HG03378 (cell line): ENCODE measurements around the gene S100A16.

Experiments used
- ATAC-seq: cut with Tn5 transposase; IDR thresholded peaks from one replicate; pipeline ENCODE4 v1.9.1; 2021; ENCODE audit warnings: mild to moderate bottlenecking, moderate library complexity; ENCODE audit not compliant: unreplicated experiment

Gene S100A16

DNA sequence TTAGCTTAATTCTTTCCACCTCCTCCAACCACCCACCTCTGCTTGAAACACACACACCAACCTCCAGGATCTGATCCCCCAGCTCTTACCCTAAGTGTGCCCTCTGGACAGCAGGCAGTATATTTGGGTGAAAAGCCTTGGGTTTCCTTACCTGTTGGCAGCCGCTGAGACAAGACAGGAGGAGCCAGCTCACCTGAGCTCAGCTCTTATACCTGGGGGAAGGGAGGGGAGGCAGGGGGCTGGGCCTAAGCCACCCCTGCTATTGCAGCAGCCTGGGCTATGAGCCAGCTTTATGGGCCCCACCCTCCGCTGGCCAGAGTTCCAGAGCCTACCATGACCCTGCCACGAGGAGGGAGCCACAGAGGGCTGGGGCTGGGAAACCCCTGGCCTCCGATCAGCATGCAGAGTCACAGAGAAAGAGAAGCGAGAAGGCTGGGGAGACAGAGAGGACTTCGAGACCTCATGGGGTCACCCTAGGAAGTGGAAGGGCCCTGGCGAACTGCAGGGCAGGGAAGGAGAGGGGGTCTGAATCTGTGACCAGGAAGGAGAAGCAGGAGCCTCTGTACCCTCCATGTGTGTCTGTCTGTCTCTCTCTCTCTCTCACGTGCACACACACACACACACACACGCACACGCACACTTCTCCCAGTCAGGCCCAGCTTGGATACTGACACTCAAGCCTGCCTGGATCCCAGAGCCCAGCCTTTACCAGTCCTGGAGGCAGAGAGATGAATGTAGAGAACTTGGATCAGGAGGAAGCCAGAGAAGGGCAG is 3.4 kb upstream of the S100A16 start, which contains the start of gene S100A14:
TSS of gene S100A14 (minus strand) at position 182 of the 773 bp plus-strand sequence. CDS start 467 bp downstream, outside the sequence.
- no peak for ATAC-seq

DNA sequence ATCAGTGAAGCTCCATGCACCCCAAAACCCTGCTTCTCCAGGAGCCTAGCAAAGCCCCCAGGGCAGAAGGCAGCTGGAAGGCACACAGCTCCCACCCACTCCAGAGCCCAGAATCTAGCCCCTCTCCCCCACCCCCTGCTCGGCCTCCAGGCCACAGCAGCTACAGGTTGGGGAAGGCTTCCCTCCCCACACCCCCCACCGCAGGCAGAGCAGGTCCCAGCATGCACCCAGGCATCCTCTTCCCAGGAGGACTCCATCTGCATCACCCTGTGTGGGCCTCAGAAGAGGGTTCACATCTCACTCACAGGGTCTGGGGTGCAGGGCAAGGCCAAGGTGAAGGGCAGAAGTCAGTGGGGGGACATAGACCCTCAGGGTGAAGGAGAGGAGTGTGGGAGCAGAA is 2.5 kb upstream of the S100A16 start:
- ATAC-seq: no peak

DNA sequence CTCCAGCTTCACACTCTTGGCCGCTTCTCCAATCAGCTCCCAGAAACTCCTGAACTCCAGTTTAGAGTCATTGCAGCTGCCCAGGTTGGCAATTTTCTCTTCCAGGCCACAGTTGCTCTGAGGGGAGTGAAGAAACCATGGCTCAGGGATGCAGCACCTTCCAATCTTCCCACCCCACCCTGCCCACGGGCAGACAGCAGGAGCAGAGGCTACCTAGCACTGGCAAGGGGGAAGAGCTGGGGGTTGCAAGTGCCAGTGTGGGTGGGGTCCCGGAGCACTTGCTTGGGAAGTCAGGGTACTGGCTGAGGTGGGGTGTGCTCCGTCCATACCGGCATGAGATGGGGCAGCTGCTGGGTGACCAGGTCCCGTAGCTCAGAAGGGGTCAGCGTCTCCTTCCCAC is 2.0 kb upstream of the S100A16 start:
- no peak for ATAC-seq

DNA sequence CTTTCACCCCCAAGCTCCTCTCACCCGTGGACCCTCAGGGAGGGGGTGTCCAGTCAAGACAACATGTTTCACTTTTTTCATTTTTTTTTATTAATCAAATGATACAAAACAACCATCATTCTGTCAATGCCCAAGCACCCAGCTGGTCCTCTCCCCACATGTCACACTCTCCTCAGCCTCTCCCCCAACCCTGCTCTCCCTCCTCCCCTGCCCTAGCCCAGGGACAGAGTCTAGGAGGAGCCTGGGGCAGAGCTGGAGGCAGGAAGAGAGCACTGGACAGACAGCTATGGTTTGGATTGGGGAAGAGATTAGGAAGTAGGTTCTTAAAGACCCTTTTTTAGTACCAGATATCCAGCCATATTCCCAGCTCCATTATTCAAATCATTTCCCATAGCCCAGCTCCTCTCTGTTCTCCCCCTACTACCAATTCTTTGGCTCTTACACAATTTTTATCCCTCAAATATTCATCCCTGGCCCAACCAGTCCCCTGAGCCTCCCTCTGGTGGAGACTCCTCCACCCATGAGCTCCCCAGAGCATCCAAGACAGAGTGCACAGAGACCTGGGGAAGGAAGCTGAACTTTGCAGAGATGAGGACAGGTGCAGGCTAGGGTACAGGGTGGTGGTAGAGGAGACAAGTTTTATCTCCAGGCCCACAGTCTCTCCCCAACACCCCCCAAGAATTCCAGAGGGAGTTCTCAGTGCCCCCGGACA is 1.4 kb upstream of the S100A16 start:
- no peak for ATAC-seq

DNA sequence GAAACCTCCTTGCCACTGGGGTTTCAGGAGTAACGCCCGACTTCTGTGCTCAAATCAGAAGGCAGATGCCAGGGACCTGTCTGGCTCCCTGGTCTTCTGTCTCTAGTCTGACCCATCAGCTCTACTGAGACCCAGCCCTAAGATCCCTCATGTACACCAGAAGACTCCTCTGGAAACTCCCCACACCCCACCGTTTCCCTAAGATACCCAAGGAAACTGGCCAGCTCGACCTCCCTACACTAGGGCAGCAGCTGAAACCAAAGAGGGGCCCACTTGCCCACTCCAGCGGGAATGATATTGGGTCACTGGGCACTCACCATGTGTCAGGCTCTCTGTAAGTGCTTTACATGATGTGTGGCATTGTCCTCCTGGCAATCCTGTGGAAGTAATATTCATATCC is 469 bp upstream of the S100A16 start:
- no peak for ATAC-seq

DNA sequence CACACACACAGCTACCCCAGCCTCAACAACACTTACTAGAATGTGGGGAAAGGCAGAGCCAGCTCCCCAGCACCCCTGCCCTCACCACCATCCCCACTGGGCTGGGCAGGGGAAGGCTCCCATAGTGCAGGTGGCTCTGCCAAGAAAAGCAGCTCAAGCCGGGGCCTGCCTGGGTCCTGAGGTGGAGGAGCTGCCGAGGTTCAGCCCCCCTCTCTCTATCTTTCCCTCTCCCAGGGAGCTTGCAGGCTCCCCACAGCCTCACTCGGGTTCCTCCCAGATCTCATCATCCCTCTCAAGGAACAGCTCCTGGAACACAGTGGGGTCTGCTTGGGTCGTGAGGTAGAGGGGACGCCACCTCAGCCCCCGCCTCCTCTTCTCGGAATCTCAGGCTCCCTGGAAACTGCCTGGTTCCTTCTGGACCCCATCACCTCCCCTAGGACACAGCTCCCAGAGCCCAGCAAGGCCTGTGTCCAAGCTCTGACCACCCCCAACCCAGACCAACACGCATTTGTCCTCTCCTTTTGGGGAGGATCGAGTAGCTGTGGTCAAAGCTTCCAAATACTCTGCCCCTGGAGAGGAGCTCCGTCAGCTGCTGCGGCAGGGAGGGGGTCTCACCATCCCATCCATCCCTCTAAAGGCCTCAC is 704 bp downstream of the S100A16 start:
- ATAC-seq: no peak

DNA sequence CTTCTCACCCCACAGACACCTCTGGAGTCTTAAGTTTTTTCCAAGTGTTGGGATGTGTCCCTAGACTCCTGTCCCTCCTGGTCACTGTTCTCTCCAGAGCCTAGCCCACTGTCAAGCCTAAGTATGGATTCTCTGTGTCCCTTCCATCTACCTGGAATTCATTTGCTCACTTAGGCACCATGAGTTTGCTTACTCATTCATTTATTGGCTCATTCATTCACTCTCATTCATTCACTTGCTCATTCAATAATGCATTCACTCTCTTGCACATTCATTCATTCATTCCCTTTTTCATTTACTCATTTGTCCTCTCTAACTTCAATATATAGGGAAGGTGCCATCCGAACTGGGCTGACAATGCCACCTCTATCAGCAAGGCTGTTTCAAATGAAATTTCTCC is 1.6 kb downstream of the S100A16 start:
- ATAC-seq: no peak

DNA sequence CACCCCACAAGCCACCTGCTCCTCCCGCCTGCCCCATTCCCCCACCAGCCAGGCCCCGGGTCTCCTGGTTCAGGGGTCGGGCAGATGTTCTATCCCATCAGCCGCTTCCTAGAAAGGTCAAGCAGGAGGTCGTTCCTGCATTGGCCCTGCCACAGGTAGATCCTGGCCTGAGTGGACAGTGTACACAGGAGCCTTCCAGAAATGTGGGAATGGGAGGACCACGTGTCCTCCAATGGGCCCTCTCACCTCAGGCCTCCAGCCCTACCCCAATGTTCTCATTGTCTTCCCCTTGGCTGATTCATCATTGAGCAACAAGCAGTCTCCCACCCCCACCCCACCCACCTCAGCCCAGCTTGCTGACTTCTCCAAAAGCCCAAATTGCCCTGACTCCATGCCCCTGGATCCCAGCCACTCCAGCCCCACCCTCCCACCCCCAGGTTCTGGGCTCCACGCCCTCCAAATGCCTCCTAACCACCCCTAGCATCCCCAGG is 2.1 kb downstream of the S100A16 start:
- ATAC-seq: no peak

DNA sequence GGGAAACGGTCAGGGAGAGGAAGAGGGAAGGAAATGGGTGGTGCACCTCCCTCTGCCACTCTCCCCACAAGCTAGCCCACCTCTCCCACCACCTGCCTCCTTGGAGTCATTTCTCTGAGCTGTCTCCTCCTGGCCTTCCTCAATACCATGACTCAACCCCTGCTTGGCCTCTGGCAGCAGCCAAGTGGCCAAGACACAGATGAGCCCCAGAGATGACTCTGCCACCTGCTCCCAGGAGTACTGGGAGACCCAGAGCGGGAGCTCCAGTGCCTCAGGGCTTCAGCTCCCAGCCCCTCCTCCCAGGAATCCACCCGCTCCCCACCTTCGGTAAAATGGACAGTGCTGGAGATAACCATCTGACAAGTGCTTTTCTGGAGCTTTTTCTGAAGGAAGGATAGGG is 2.6 kb downstream of the S100A16 start:
- ATAC-seq: no peak

DNA sequence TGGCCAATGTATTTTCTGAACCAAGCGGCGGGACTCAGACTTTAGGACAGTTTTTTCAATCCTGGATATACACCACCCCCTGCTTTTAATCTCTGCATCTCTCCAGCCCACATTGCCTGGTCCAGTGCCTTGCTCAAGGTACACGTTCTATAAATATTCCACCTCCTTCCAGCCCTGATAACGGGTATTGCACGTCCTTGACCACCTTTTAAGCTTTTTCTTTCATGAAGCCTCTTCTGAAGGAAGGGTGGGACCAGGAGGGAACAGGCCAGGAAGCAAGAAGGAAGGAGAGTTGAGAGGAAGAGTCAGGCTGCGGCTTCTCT is 3.4 kb downstream of the S100A16 start:
- ATAC-seq: no peak

DNA sequence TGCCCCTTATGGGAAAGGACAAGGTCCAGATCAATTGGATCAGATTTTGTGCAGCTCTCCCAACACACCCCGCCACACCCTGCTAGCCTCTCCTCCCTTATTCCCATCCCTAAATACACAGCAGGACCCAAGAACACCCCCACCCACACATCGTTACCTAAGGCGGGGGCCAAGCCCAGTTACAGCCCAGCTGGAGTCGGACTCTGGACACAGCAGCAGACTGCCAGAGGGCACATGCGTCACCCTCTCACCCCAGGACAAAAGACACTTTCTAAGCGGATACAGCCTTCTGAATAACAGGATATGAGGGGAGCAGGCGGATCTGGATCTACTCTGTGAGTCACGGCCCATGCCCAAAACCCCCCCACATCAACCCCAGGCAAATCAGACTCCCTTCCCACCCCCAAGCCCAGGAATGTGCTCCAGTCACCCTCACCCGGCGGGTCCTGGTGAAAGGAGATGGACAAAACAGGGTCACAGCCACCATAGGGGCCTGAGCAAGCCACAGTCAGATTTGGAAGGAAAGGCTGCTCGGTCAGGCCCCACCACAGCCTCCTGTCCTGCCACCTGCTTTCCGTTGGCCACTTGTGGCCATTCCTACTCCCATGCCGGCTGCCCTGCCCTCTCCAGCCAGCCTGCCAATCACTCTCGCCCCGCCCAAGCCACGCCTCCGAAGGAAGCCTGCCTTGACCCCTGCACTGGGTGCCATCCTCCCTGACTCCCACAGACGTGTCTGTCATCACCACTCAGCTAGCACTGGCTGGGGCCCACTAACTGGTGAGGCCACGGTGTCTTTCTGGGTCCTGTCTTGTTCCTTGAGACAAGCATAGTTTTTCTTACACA is 4.0 kb downstream of the S100A16 start:
- ATAC-seq: no peak

DNA sequence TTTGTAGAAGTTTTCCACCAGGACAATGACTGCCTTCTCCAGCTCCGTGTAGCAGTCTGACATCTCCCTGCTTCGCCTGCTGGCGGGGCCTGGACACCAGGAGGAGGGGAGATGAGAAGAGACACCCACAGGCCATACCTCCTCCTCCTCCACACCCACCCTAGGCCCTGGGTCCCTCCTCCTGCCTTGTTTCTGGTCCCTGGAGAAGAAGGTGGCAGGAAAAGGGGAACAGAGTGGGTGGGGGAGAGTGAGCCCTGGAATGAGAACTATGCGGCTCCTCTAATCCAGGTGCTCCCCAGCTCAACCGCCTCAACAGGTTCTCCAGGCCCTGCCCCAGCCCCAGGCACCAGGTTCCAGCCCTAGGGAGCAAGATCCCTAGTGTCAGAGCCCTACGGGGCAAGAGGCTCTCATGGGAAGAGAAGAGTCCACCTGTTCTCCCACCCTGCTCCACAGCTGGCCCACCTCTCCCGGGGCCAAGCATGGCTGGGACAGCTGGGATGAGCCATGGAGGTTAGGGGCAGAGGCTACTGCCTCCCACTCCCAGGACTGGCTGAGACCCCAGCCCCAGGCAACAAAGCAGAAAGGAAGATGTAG is 4.8 kb downstream of the S100A16 start:
- ATAC-seq: no peak

DNA sequence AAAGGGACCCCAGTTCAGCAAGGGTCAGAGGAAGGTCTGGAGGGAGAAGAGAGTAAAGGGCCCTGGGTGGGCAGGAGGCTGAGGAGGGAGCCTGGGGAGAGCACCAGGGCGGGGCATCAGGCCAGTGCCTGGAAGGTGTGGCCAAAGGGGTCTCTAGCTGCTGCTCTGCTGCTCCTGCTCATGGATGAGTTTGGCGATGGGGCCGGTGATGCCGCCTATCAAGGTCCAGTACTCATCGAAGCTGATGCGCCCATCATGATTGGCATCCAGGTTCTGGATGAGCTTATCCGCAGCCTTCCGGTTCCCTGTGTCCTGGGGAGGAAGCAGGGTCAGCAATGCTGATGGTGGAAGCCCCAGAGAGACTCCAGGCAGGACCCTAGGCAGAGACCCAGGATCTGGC is 5.6 kb downstream of the S100A16 start:
- no peak for ATAC-seq

DNA sequence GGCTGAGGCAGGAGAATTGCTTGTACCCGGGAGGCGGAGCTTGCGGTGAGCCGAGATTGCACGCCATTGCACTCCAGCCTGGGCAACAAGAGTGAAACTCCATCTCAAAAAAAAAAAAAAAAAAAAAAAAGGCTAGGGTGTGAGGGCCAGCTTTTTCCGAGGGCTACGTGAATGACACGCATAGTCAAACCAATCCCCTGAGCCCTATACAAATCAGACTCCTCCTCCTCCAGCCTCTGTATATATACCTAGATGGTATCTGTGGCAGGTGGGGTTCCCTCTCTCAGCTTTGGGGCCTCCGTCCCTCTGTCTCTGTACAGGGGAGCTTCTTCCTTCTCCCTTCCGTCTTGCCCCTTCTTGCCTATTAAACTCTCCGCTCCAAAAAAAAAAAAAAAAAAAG is 6.7 kb downstream of the S100A16 start:
- ATAC-seq: no peak

DNA sequence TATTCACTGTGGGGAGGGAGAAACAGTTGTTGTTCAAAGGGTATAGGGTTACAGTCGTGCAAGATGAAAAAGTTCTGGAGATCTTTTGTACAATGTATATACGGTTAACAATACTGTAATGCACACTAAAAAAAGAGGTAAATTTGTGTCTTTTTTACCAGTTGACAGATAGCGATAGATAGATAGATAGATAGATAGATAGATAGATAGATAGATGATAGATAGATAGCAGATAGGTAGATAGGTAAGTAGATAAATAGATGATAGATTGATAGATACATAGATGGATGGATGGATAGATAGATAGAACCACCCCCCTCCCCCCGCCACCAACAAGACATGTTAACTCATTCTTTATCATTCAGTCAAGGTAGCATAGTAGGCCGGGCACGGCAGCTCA is 10.2 kb downstream of the S100A16 start:
- no peak for ATAC-seq

DNA sequence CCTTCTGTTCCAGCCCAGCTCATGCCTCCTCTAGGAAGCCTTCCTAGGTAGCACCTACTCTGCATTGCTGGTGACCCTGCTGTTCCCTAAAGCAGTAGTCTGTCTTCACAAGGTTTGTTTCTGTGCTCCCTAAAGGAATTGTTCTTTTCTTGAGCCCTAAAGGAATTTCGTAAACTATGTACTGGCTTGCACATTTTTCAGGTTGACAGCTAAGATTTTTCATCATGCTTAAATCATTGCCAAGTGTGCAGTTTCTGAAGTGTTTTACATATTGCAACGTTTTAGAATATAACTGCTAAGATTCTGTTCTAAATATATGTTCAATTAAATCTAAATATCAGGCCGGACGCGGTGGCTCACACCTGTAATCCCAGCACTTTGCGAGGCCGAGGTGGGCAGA is 13.1 kb downstream of the S100A16 start:
- no peak for ATAC-seq

DNA sequence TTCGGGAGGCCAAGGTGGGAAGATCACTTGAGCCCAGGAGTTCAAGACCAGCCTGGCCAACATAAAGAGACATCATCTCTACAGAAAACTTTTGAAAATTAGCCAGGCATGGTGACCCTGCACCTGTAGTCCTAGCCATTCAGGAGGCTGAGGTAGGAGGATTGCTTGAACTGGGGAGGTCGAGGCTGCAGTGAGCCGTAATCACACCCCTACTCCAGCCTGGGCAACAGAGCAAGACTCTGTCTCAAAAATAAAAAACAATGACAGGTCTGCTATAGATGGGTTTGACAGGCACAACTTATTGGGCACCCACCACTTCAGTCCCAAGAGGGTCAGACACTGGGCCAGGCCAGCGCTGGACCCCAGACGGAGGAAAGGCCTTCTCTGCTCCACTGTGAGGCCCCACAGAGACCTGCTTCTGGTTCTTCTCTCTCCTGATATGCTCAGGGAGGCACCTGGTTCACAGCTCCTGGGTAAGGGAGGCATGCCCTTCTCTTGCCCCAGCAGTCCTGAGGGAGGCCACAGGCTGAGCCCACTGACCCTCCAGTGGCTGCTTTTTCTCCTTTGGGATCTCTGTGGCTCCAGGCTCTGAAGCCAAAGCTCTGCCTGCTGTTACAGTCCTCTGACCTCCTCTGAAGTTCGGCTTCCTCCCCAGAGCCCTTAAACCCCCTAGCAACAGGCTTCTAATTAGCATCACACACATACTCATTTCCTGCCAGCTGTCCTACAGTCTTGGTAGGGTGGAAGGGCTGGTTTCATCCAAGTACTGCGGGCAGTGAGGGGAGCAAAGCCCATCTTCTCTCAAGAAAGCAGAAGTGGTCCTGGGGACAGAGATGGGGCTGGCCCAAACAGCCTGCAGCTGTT is 14.4 kb downstream of the S100A16 start:
- peak; percentile 97 for ATAC-seq

DNA sequence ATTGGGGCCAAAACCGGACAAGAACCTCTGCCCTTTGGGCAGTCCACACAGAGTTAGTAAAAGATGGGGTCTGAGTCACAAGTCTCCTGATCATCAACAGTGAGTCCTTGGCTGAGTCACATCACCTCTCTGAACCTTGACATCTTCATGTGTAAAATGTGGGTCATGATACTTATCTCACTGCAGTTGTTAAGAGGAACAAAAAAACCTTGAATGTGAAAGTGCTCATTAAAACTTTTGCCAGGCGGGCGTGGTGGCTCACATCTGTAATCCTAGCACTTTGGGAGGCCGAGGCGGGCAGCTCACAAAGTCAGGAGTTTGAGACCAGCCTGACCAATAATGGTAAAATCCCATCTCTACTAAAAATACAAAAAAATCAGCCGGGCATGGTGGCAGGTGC is 15.7 kb downstream of the S100A16 start:
- no peak for ATAC-seq

DNA sequence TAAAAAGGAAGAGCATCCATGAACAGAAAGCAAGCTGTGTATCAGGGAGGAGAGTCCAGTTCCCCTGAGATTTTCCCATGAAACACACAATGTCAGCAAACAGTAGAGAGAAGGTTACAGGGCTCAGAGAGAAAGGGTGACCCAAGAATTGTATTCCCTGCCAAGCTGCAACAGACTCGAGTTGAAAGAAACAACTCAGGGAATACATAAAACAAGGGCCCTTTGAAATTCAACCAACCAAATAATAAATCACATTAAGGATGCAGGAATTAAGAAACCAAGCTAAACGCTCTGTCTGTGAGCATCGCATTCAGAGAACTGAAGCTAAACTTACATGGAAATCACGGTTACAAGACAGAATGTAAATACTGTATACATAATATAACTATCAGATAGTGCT is 20.2 kb downstream of the S100A16 start:
- ATAC-seq: no peak

DNA sequence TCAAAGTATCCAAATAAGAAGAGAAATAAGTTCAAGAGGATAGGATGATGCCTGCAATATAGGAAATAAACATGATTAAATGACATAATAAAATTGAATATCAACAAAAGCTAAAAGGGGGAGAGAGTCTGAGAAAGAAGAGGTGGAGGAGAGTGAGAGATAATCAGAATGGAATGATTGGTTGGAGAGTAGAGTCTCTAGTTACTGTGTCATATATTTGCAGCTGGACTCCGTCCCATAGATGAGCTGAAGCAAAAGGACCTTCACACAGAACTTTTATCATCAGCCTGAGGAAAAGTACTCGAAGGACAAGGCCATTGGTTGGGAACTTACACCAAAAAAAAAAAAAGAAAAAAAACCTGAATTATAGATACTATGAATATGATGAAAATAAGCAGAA is 24.5 kb downstream of the S100A16 start:
- no peak for ATAC-seq
